Liver (tissue), 9 donors: ENCODE data around the gene TSPAN33. TPM values are rescaled to one million over a fixed set of nuclear protein-coding genes. Genes with fewer than 3 reads are reported as not detected.

ENCODE experiments used
- DNase-seq: peaks from one replicate; pipeline ENCODE4 v3.0.0-alpha.2; 2017; ENCODE audit warnings: low spot score
- H3K27ac ChIP-seq, 2 donors: one replicate each; pipeline ENCODE4 v1.7.0; 2013; ENCODE audit warnings: inconsistent platforms in 2 of 2, low read length in 2 of 2, control low read depth in 1 of 2, low read depth in 1 of 2, mild to moderate bottlenecking in 1 of 2
- H3K27me3 ChIP-seq, 4 donors: one replicate each; pipeline versions ENCODE4 v1.6.1 to v1.7.0; 2013; ENCODE audit warnings: low read length in 3 of 4, inconsistent platforms in 1 of 4, mild to moderate bottlenecking in 1 of 4, moderate library complexity in 1 of 4; ENCODE audit not compliant: control insufficient read depth in 4 of 4, insufficient read depth in 4 of 4
- H3K36me3 ChIP-seq, 4 donors: one replicate each; pipeline versions ENCODE4 v1.6.1 to v1.7.0; 2013; ENCODE audit warnings: low read length in 3 of 4, mild to moderate bottlenecking in 3 of 4, low read depth in 1 of 4, moderate library complexity in 1 of 4; ENCODE audit not compliant: control insufficient read depth in 4 of 4, insufficient read depth in 3 of 4
- H3K4me1 ChIP-seq, 4 donors: one replicate each; pipeline versions ENCODE4 v1.6.1 to v1.7.0; 2013; ENCODE audit warnings: low read length in 3 of 4, mild to moderate bottlenecking in 3 of 4, moderate library complexity in 1 of 4; ENCODE audit not compliant: control insufficient read depth in 4 of 4, insufficient read depth in 4 of 4
- H3K4me3 ChIP-seq, 3 donors: one replicate each; pipeline versions ENCODE4 v1.6.1 to v1.7.0; 2013; ENCODE audit warnings: low read length in 3 of 3, control low read depth in 1 of 3, low read depth in 1 of 3, mild to moderate bottlenecking in 1 of 3
- H3K9ac ChIP-seq, 2 donors: one replicate each; pipeline ENCODE4 v1.7.0; 2013; ENCODE audit warnings: low read length in 2 of 2, mild to moderate bottlenecking in 2 of 2, moderate library complexity in 2 of 2, control low read depth in 1 of 2, low read depth in 1 of 2
- H3K9me3 ChIP-seq, 4 donors: one replicate each; pipeline versions ENCODE4 v1.6.1 to v1.7.0; 2013; ENCODE audit warnings: low read length in 3 of 4; ENCODE audit not compliant: control insufficient read depth in 4 of 4
- CTCF ChIP-seq: fragments of 150-350 bp; IDR thresholded peaks from 2 replicates; pipeline ENCODE4 v1.5.1; 2017; ENCODE audit warnings: improper control_type of control experiment, low read depth, low read length; ENCODE audit not compliant: missing input control
- EGR1 ChIP-seq, 2 donors: IDR thresholded peaks; 2 replicates each; pipeline ENCODE4 v1.6.1; 2016 to 2018; ENCODE audit warnings: antibody characterized with exemption in 2 of 2, low read depth in 2 of 2
- FOXA1 ChIP-seq: IDR thresholded peaks from 2 replicates; pipeline ENCODE4 v1.6.1; 2016; ENCODE audit warnings: antibody characterized with exemption
- FOXA2 ChIP-seq: IDR thresholded peaks from 2 replicates; pipeline ENCODE4 v1.6.1; 2016; ENCODE audit warnings: antibody characterized with exemption
- GABPA ChIP-seq, 2 donors: IDR thresholded peaks in 1 of 2; conservative IDR thresholded peaks in 1 of 2; 2 replicates each; pipeline ENCODE4 v1.6.1; 2016; ENCODE audit warnings: antibody characterized with exemption in 2 of 2, mild to moderate bottlenecking in 1 of 2, moderate library complexity in 1 of 2
- HNF4A ChIP-seq, 2 donors: conservative IDR thresholded peaks; 2 replicates each; pipeline ENCODE4 v1.6.1; 2016; ENCODE audit warnings: antibody characterized with exemption in 2 of 2, mild to moderate bottlenecking in 2 of 2
- HNF4G ChIP-seq: IDR thresholded peaks from 2 replicates; pipeline ENCODE4 v1.6.1; 2016; ENCODE audit warnings: antibody characterized with exemption
- JUND ChIP-seq, 2 donors: IDR thresholded peaks; 2 replicates each; pipeline ENCODE4 v1.6.1; 2016; ENCODE audit warnings: antibody characterized with exemption in 2 of 2
- NR2F2 ChIP-seq: IDR thresholded peaks from 2 replicates; pipeline ENCODE4 v1.6.1; 2016; ENCODE audit warnings: antibody characterized with exemption
- RAD21 ChIP-seq, 2 donors: IDR thresholded peaks; 2 replicates each; pipeline ENCODE4 v1.6.1; 2016; ENCODE audit warnings: antibody characterized with exemption in 2 of 2, mild to moderate bottlenecking in 2 of 2
- RXRA ChIP-seq, 2 donors: IDR thresholded peaks; 2 replicates each; pipeline ENCODE4 v1.6.1; 2017 to 2018; ENCODE audit warnings: antibody characterized with exemption in 2 of 2, mild to moderate bottlenecking in 1 of 2
- SP1 ChIP-seq: IDR thresholded peaks from 2 replicates; pipeline ENCODE4 v1.6.1; 2018; ENCODE audit warnings: antibody characterized with exemption, mild to moderate bottlenecking
- TAF1 ChIP-seq: conservative IDR thresholded peaks from 2 replicates; pipeline ENCODE4 v1.6.1; 2016; ENCODE audit warnings: antibody characterized with exemption, mild to moderate bottlenecking
- YY1 ChIP-seq: IDR thresholded peaks from 2 replicates; pipeline ENCODE4 v1.6.1; 2016; ENCODE audit warnings: antibody characterized with exemption, mild to moderate bottlenecking
- WGBS: extraction: QIAGEN DNeasy Blood & Tissue Kit; methylation state at CpG from one replicate; pipeline ENCODE4 v1.1.7; 2013; 5-methylcytosine and 5-hydroxymethylcytosine counted together
- polyA plus RNA-seq, 2 donors: library from polyadenylated mRNA; stranded (reverse) in 1 of 2; unstranded in 1 of 2; fragments of 200-250 nt in 1 of 2; fragments of >200 nt in 1 of 2; fragmentation: Nextera tagmentation in 1 of 2; extraction: Ambion mirVana in 1 of 2; gene quantifications; one replicate each; pipeline versions ENCODE4 v1.2.1 to v1.2.3, GENCODE V29; 2013 to 2015
- total RNA-seq, 2 donors: library from RNA; depleted of rRNA; stranded (reverse); fragments of >200 nt; gene quantifications; one replicate each; pipeline ENCODE4 v1.2.3, GENCODE V29; 2014
- TF ChIP-seq, protein P1 (sequence below): IDR thresholded peaks from 2 replicates; pipeline ENCODE4 v1.6.1; 2016; ENCODE audit warnings: antibody characterized with exemption
- TF ChIP-seq, protein P2 (sequence below): IDR thresholded peaks from 2 replicates; pipeline ENCODE4 v1.6.1; 2016; ENCODE audit warnings: antibody characterized with exemption, mild to moderate bottlenecking
- TF ChIP-seq, protein P3 (sequence below): IDR thresholded peaks from 2 replicates; pipeline ENCODE4 v1.6.1; 2016; ENCODE audit warnings: antibody characterized with exemption
- TF ChIP-seq, protein P4 (sequence below): IDR thresholded peaks from 2 replicates; pipeline ENCODE4 v1.6.1; 2016; ENCODE audit warnings: antibody characterized with exemption
- donor health status: healthy.
- donor health status: healthy.
- donor health status: healthy.
- donor health status: healthy.
- donor health status: healthy.

TSPAN33 gene
- total and polyA plus RNA-seq, 4 donors, result 13.4 to 29.3 (median 20.4) TPM

- no peaks in the 10 kb centered on the region for H3K27me3 ChIP-seq
- TF ChIP-seq YY1, result no peak
- no peak for TF ChIP-seq TAF1
- TF ChIP-seq FOXA1, result no peak
- TF ChIP-seq NR2F2, result no peak
- TF ChIP-seq CTCF, result no peak
- TF ChIP-seq, protein P1, sequence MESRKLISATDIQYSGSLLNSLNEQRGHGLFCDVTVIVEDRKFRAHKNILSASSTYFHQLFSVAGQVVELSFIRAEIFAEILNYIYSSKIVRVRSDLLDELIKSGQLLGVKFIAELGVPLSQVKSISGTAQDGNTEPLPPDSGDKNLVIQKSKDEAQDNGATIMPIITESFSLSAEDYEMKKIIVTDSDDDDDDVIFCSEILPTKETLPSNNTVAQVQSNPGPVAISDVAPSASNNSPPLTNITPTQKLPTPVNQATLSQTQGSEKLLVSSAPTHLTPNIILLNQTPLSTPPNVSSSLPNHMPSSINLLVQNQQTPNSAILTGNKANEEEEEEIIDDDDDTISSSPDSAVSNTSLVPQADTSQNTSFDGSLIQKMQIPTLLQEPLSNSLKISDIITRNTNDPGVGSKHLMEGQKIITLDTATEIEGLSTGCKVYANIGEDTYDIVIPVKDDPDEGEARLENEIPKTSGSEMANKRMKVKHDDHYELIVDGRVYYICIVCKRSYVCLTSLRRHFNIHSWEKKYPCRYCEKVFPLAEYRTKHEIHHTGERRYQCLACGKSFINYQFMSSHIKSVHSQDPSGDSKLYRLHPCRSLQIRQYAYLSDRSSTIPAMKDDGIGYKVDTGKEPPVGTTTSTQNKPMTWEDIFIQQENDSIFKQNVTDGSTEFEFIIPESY, result no peak
- TF ChIP-seq JUND (IDR thresholded peaks at IDR 0.05), result no peak
- TF ChIP-seq RXRA (IDR thresholded peaks at IDR 0.05), result no peak
- TF ChIP-seq GABPA (IDR thresholded peaks at IDR 0.05 in 1 of 2, conservative IDR thresholded peaks at IDR 0.05 in 1 of 2), result no peak
- no peak for TF ChIP-seq EGR1 (IDR thresholded peaks at IDR 0.05; ENCODE audit: low read depth in 2 of 2)
- no peak for TF ChIP-seq HNF4A (conservative IDR thresholded peaks at IDR 0.05)
- no peak for TF ChIP-seq RAD21 (IDR thresholded peaks at IDR 0.05)
- TF ChIP-seq SP1, result no peak
- TF ChIP-seq FOXA2, result no peak
- TF ChIP-seq, protein P2, sequence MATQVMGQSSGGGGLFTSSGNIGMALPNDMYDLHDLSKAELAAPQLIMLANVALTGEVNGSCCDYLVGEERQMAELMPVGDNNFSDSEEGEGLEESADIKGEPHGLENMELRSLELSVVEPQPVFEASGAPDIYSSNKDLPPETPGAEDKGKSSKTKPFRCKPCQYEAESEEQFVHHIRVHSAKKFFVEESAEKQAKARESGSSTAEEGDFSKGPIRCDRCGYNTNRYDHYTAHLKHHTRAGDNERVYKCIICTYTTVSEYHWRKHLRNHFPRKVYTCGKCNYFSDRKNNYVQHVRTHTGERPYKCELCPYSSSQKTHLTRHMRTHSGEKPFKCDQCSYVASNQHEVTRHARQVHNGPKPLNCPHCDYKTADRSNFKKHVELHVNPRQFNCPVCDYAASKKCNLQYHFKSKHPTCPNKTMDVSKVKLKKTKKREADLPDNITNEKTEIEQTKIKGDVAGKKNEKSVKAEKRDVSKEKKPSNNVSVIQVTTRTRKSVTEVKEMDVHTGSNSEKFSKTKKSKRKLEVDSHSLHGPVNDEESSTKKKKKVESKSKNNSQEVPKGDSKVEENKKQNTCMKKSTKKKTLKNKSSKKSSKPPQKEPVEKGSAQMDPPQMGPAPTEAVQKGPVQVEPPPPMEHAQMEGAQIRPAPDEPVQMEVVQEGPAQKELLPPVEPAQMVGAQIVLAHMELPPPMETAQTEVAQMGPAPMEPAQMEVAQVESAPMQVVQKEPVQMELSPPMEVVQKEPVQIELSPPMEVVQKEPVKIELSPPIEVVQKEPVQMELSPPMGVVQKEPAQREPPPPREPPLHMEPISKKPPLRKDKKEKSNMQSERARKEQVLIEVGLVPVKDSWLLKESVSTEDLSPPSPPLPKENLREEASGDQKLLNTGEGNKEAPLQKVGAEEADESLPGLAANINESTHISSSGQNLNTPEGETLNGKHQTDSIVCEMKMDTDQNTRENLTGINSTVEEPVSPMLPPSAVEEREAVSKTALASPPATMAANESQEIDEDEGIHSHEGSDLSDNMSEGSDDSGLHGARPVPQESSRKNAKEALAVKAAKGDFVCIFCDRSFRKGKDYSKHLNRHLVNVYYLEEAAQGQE, result no peak
- TF ChIP-seq, protein P3, sequence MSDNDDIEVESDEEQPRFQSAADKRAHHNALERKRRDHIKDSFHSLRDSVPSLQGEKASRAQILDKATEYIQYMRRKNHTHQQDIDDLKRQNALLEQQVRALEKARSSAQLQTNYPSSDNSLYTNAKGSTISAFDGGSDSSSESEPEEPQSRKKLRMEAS, result no peak
- TF ChIP-seq, protein P4, sequence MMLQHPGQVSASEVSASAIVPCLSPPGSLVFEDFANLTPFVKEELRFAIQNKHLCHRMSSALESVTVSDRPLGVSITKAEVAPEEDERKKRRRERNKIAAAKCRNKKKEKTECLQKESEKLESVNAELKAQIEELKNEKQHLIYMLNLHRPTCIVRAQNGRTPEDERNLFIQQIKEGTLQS, result no peak
- no peak for TF ChIP-seq HNF4G
- H3K4me1 ChIP-seq, result peaks cover 5 to 32% (median 27%) of the 10 kb centered on the region in 4 donors
- H3K36me3 ChIP-seq, result peaks cover 4 to 8% (median 5%) of the 10 kb centered on the region in 4 donors
- H3K9ac ChIP-seq, result no peak overlapping the region
- H3K27ac ChIP-seq, result no peak overlapping the region
- WGBS, result 85% methylated on average over 4 of the region's 4 CpGs
- H3K9me3 ChIP-seq, result no peaks in the 10 kb centered on the region
- H3K4me3 ChIP-seq, result no peak overlapping the region
- DNase-seq, result no peak
Observed at GRCh38 chr7:129212596-129212995, 68.1 kb downstream of the TSPAN33 start.
